Osteoblast (primary cell): Measurements from ENCODE around the gene PAFAH1B1. TPM values are rescaled to one million over a fixed set of nuclear protein-coding genes. Genes with fewer than 3 reads are reported as not detected.
A peak's percentile ranks its signal among the peaks of the same experiment; 100 is the strongest.

Source experiments
- DNase-seq: peaks from one replicate; pipeline ENCODE4 v3.0.0; 2011; ENCODE audit warnings: low spot score, mixed read lengths; ENCODE audit not compliant: insufficient read length; ENCODE audit errors: missing footprints
- H2AFZ ChIP-seq: 2 replicates; pipeline ENCODE4 v1.6.0; 2011; ENCODE audit warnings: mild to moderate bottlenecking, low read length
- H3K27ac ChIP-seq: 2 replicates; pipeline ENCODE4 v1.5.1; 2011; ENCODE audit warnings: mild to moderate bottlenecking, low read depth, low read length, moderate library complexity
- H3K27me3 ChIP-seq: 2 replicates; pipeline ENCODE4 v1.6.0; 2012; ENCODE audit warnings: mild to moderate bottlenecking, control low read depth, inconsistent platforms, low read length, moderate library complexity; ENCODE audit not compliant: insufficient read depth
- H3K36me3 ChIP-seq: 2 replicates; pipeline ENCODE4 v1.5.1; 2011; ENCODE audit warnings: mild to moderate bottlenecking, low read length, control low read depth, moderate library complexity; ENCODE audit not compliant: insufficient read depth
- H3K4me1 ChIP-seq: 2 replicates; pipeline ENCODE4 v1.5.1; 2011; ENCODE audit warnings: mild to moderate bottlenecking, low read length, control low read depth, moderate library complexity; ENCODE audit not compliant: insufficient read depth
- H3K4me2 ChIP-seq: 2 replicates; pipeline ENCODE4 v1.6.0; 2011; ENCODE audit warnings: mild to moderate bottlenecking, low read length; ENCODE audit not compliant: insufficient read depth
- H3K4me3 ChIP-seq: fragments of 200-600 bp; sonication (generic); 3 replicates; pipeline ENCODE4 v1.5.1; 2012; ENCODE audit warnings: mild to moderate bottlenecking, low read length, inconsistent platforms; ENCODE audit not compliant: insufficient read depth
- H3K79me2 ChIP-seq: 2 replicates; pipeline ENCODE4 v1.6.0; 2012; ENCODE audit warnings: mild to moderate bottlenecking, low read length, control low read depth, inconsistent platforms; ENCODE audit not compliant: insufficient read depth
- H3K9me3 ChIP-seq: 2 replicates; pipeline ENCODE4 v1.5.1; 2011; ENCODE audit warnings: low read depth, low read length, control low read depth
- H4K20me1 ChIP-seq: 2 replicates; pipeline ENCODE4 v1.6.0; 2012; ENCODE audit warnings: mild to moderate bottlenecking, low read length, control low read depth; ENCODE audit not compliant: insufficient read depth
- CTCF ChIP-seq: IDR thresholded peaks from 2 replicates; pipeline ENCODE4 v1.5.1; 2011; ENCODE audit warnings: mild to moderate bottlenecking, low read depth, low read length, moderate library complexity; ENCODE audit errors: extremely low read depth
- total RNA-seq: library from RNA; depleted of rRNA; stranded (reverse); fragments of >200 nt; gene quantifications from 2 replicates; pipeline ENCODE4 v1.2.3, GENCODE V29; 2012

The PAFAH1B1 gene
- total RNA-seq, 1 donor = 128 TPM

- Histone ChIP-seq H3K36me3 (no peaks in the 10 kb centered on the region), H2AFZ (no peak overlapping the region), H3K27ac (peak overlapping the region; percentile 89), H4K20me1 (peaks cover 54% of the 10 kb centered on the region), H3K4me3 (peak overlapping the region; percentile 99), H3K79me2 (peaks cover 60% of the 10 kb centered on the region), H3K4me2 (peak overlapping the region; percentile 97), H3K9me3 (no peaks in the 10 kb centered on the region), H3K27me3 (no peaks in the 10 kb centered on the region), H3K4me1 (peaks cover 18% of the 10 kb centered on the region)
- TF ChIP-seq CTCF = no peak
- peak; percentile 71 for DNase-seq
These were observed 1.5 kb downstream of the PAFAH1B1 start for GRCh38 chr17:2594722-2595599.

- H3K36me3 ChIP-seq = no peaks in the 10 kb centered on the region
- TF ChIP-seq CTCF = no peak
- H2AFZ ChIP-seq = no peak overlapping the region
- peak; percentile 54 for DNase-seq
- H3K4me1 ChIP-seq = peaks cover 18% of the 10 kb centered on the region
- peak overlapping the region; percentile 97 for H3K4me2 ChIP-seq
- H3K9me3 ChIP-seq = no peaks in the 10 kb centered on the region
- no peaks in the 10 kb centered on the region for H3K27me3 ChIP-seq
- peaks cover 61% of the 10 kb centered on the region for H4K20me1 ChIP-seq
- H3K79me2 ChIP-seq = peaks cover 68% of the 10 kb centered on the region
- H3K4me3 ChIP-seq = peak overlapping the region; percentile 99
- peak overlapping the region; percentile 89 for H3K27ac ChIP-seq
These were observed 2.3 kb downstream of the PAFAH1B1 start for GRCh38 chr17:2595716-2596115.

GRCh38 chr17:2598166-2598565 lies 4.7 kb downstream of the PAFAH1B1 start:
- Histone ChIP-seq H2AFZ (no peak overlapping the region), H3K79me2 (peaks cover 92% of the 10 kb centered on the region), H4K20me1 (peaks cover 84% of the 10 kb centered on the region), H3K4me1 (peaks cover 41% of the 10 kb centered on the region), H3K4me3 (no peak overlapping the region), H3K36me3 (no peaks in the 10 kb centered on the region), H3K4me2 (peak overlapping the region; percentile 47), H3K27me3 (no peaks in the 10 kb centered on the region), H3K27ac (peak overlapping the region; percentile 0), H3K9me3 (no peaks in the 10 kb centered on the region)
- no peak for DNase-seq
- TF ChIP-seq CTCF = no peak

GRCh38 chr17:2602597-2603017 lies 9.2 kb downstream of the PAFAH1B1 start:
- no peak for TF ChIP-seq CTCF
- Histone ChIP-seq H3K4me3 (no peak overlapping the region), H3K27me3 (no peaks in the 10 kb centered on the region), H3K4me2 (peak overlapping the region; percentile 59), H3K36me3 (no peaks in the 10 kb centered on the region), H4K20me1 (peaks cover 95% of the 10 kb centered on the region), H3K27ac (no peak overlapping the region), H3K4me1 (peaks cover 31% of the 10 kb centered on the region), H3K79me2 (peaks cover 98% of the 10 kb centered on the region), H3K9me3 (no peaks in the 10 kb centered on the region), H2AFZ (no peak overlapping the region)
- DNase-seq = peak; percentile 79
